K562 (cell line): ENCODE data around the gene SLC26A11.
"Not testable (repeated sequence)": the region's sequence is repeated elsewhere in the genome, so short reads cannot be mapped to it uniquely, and the experiment has no call there.

ENCODE experiments used
- HDAC1 ChIP-seq, 2 experiments: fragments of 450-650 bp; IDR thresholded peaks; 2 replicates each; pipeline ENCODE4 v1.6.1; 2016 to 2017; ENCODE audit warnings: inconsistent platforms in 1 of 2, mild to moderate bottlenecking in 1 of 2, moderate library complexity in 1 of 2
- JUN ChIP-seq, 2 experiments: sonication (generic) in 1 of 2; formaldehyde crosslinking in 1 of 2; IDR thresholded peaks; 2 replicates each; pipeline versions ENCODE4 v1.6.1 to v1.8.0; 2012 to 2022; ENCODE audit warnings: borderline replicate concordance in 2 of 2, mild to moderate bottlenecking in 2 of 2, improper control_type of control experiment in 1 of 2, low read depth in 1 of 2, low read length in 1 of 2, missing genetic modification reagents in 1 of 2
- MXI1 ChIP-seq: IDR thresholded peaks from 2 replicates; pipeline ENCODE4 v1.6.1; 2011; ENCODE audit warnings: low read depth, mild to moderate bottlenecking, improper control_type of control experiment, low read length
- TAF1 ChIP-seq: IDR thresholded peaks from 2 replicates; pipeline ENCODE4 v1.6.1; 2011; ENCODE audit warnings: mild to moderate bottlenecking, low read length, moderate library complexity; ENCODE audit not compliant: insufficient read depth, control insufficient read depth, severe bottlenecking; ENCODE audit errors: extremely low read depth
- ZFP30 ChIP-seq: fragments of 250-450 bp; sonication (Bioruptor Pico); IDR thresholded peaks from 2 replicates; pipeline ENCODE4 v1.8.0; 2022; ENCODE audit warnings: moderate library complexity, mild to moderate bottlenecking, inconsistent platforms, borderline replicate concordance
- TF ChIP-seq, protein P1 (sequence below), 3 experiments: IDR thresholded peaks in 2 of 3; conservative IDR thresholded peaks in 1 of 3; 2 replicates each; pipeline ENCODE4 v1.5.1; 2011 to 2012; ENCODE audit warnings: low read length in 3 of 3, mild to moderate bottlenecking in 3 of 3, control low read depth in 2 of 3, improper control_type of control experiment in 1 of 3, inconsistent platforms in 1 of 3, low read depth in 1 of 3, mixed read lengths in 1 of 3, moderate library complexity in 1 of 3; ENCODE audit not compliant: insufficient read depth in 2 of 3
- TF ChIP-seq, protein P2 (sequence below): fragments of 250-450 bp; sonication (Bioruptor Pico); IDR thresholded peaks from 2 replicates; pipeline ENCODE4 v1.5.0; 2021
- TF ChIP-seq, protein P3 (sequence below), 3 experiments: fragments of 200-800 bp in 1 of 3; fragments of 250-450 bp in 1 of 3; fragments of 450-650 bp in 1 of 3; sonication (Bioruptor Pico) in 1 of 3; sonication (Bioruptor generic) in 1 of 3; formaldehyde crosslinking in 1 of 3; IDR thresholded peaks; 2 replicates each; pipeline versions ENCODE4 v1.6.1 to v1.8.0; 2016 to 2022; ENCODE audit warnings: mild to moderate bottlenecking in 2 of 3, missing genetic modification characterization in 2 of 3, missing compliant biosample characterization in 1 of 3, moderate library complexity in 1 of 3
- TF ChIP-seq, protein P4 (sequence below): sonication (generic); formaldehyde crosslinking; IDR thresholded peaks from 2 replicates; pipeline ENCODE4 v1.8.1; 2023; ENCODE audit warnings: mild to moderate bottlenecking, missing genetic modification reagents
- TF ChIP-seq, protein P5 (sequence below): sonication (generic); formaldehyde crosslinking; IDR thresholded peaks from 2 replicates; pipeline ENCODE4 v1.8.0; 2022; ENCODE audit warnings: missing genetic modification reagents, mild to moderate bottlenecking, borderline replicate concordance

DNA sequence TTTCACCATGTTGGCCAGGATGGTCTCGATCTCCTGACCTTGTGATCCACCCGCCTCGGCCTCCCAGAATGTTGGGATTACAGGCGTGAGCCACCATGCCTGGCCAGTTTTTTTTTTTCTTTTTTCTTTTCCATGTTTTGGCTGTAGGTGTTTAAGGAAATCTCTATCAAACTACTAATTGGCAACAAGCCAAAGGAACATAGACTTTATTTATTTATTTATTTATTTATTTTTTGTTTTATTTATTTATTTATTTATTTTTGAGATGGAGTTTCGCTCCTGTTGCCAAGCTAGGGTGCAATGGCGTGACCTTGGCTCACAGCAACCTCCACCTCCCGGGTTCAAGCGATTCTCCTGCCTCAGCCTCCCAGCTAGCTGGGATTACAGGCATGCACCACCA lies 55.6 kb downstream of the SLC26A11 start:
- TF ChIP-seq, protein P1, sequence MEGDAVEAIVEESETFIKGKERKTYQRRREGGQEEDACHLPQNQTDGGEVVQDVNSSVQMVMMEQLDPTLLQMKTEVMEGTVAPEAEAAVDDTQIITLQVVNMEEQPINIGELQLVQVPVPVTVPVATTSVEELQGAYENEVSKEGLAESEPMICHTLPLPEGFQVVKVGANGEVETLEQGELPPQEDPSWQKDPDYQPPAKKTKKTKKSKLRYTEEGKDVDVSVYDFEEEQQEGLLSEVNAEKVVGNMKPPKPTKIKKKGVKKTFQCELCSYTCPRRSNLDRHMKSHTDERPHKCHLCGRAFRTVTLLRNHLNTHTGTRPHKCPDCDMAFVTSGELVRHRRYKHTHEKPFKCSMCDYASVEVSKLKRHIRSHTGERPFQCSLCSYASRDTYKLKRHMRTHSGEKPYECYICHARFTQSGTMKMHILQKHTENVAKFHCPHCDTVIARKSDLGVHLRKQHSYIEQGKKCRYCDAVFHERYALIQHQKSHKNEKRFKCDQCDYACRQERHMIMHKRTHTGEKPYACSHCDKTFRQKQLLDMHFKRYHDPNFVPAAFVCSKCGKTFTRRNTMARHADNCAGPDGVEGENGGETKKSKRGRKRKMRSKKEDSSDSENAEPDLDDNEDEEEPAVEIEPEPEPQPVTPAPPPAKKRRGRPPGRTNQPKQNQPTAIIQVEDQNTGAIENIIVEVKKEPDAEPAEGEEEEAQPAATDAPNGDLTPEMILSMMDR (IDR thresholded peaks at IDR 0.05 in 2 of 3, conservative IDR thresholded peaks at IDR 0.05 in 1 of 3; ENCODE audit: insufficient read depth in 2 of 3, low read depth in 1 of 3, low read length in 3 of 3): not testable (repeated sequence)
- TF ChIP-seq, protein P2, sequence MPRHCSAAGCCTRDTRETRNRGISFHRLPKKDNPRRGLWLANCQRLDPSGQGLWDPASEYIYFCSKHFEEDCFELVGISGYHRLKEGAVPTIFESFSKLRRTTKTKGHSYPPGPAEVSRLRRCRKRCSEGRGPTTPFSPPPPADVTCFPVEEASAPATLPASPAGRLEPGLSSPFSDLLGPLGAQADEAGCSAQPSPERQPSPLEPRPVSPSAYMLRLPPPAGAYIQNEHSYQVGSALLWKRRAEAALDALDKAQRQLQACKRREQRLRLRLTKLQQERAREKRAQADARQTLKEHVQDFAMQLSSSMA (CRISPR knock-in tag): not testable (repeated sequence)
- TF ChIP-seq, protein P3, sequence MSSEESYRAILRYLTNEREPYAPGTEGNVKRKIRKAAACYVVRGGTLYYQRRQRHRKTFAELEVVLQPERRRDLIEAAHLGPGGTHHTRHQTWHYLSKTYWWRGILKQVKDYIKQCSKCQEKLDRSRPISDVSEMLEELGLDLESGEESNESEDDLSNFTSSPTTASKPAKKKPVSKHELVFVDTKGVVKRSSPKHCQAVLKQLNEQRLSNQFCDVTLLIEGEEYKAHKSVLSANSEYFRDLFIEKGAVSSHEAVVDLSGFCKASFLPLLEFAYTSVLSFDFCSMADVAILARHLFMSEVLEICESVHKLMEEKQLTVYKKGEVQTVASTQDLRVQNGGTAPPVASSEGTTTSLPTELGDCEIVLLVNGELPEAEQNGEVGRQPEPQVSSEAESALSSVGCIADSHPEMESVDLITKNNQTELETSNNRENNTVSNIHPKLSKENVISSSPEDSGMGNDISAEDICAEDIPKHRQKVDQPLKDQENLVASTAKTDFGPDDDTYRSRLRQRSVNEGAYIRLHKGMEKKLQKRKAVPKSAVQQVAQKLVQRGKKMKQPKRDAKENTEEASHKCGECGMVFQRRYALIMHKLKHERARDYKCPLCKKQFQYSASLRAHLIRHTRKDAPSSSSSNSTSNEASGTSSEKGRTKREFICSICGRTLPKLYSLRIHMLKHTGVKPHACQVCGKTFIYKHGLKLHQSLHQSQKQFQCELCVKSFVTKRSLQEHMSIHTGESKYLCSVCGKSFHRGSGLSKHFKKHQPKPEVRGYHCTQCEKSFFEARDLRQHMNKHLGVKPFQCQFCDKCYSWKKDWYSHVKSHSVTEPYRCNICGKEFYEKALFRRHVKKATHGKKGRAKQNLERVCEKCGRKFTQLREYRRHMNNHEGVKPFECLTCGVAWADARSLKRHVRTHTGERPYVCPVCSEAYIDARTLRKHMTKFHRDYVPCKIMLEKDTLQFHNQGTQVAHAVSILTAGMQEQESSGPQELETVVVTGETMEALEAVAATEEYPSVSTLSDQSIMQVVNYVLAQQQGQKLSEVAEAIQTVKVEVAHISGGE (CRISPR knock-in tag; IDR thresholded peaks at IDR 0.05): not testable (repeated sequence)
- not testable (repeated sequence) for TF ChIP-seq JUN (IDR thresholded peaks at IDR 0.05; ENCODE audit: borderline replicate concordance, low read depth, low read length); JUN (CRISPR knock-in tag; IDR thresholded peaks at IDR 0.05; ENCODE audit: borderline replicate concordance); ZFP30 (CRISPR knock-in tag); MXI1; TAF1; HDAC1 (IDR thresholded peaks at IDR 0.05)
- TF ChIP-seq, protein P4, sequence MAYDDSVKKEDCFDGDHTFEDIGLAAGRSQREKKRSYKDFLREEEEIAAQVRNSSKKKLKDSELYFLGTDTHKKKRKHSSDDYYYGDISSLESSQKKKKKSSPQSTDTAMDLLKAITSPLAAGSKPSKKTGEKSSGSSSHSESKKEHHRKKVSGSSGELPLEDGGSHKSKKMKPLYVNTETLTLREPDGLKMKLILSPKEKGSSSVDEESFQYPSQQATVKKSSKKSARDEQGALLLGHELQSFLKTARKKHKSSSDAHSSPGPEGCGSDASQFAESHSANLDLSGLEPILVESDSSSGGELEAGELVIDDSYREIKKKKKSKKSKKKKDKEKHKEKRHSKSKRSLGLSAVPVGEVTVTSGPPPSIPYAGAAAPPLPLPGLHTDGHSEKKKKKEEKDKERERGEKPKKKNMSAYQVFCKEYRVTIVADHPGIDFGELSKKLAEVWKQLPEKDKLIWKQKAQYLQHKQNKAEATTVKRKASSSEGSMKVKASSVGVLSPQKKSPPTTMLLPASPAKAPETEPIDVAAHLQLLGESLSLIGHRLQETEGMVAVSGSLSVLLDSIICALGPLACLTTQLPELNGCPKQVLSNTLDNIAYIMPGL (CRISPR knock-in tag): not testable (repeated sequence)
- TF ChIP-seq, protein P5, sequence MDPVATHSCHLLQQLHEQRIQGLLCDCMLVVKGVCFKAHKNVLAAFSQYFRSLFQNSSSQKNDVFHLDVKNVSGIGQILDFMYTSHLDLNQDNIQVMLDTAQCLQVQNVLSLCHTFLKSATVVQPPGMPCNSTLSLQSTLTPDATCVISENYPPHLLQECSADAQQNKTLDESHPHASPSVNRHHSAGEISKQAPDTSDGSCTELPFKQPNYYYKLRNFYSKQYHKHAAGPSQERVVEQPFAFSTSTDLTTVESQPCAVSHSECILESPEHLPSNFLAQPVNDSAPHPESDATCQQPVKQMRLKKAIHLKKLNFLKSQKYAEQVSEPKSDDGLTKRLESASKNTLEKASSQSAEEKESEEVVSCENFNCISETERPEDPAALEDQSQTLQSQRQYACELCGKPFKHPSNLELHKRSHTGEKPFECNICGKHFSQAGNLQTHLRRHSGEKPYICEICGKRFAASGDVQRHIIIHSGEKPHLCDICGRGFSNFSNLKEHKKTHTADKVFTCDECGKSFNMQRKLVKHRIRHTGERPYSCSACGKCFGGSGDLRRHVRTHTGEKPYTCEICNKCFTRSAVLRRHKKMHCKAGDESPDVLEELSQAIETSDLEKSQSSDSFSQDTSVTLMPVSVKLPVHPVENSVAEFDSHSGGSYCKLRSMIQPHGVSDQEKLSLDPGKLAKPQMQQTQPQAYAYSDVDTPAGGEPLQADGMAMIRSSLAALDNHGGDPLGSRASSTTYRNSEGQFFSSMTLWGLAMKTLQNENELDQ: not testable (repeated sequence)
